ENCODE data around the gene DVL1.
A peak's percentile ranks its signal among the peaks of the same experiment; 100 is the strongest.

Gene DVL1

GRCh38 chr1:1355416-1355815 is 6.2 kb upstream of the DVL1 start:
- DNase-seq, result no peak

- no peak for DNase-seq
These were observed 5.3 kb upstream of the DVL1 start for GRCh38 chr1:1354271-1355247.

GRCh38 chr1:1353389-1354151 is 4.4 kb upstream of the DVL1 start:
- no peak for DNase-seq

- DNase-seq, result no peak
These were observed 3.7 kb upstream of the DVL1 start for GRCh38 chr1:1352786-1353388.

GRCh38 chr1:1351511-1352427 is 2.6 kb upstream of the DVL1 start:
- no peak for DNase-seq

GRCh38 chr1:1348420-1349255 is 580 bp downstream of the DVL1 start:
- DNase-seq, result no peak

- DNase-seq, result no peak
These were observed 1.4 kb downstream of the DVL1 start for GRCh38 chr1:1347663-1348419.

- no peak for DNase-seq
These were observed 2.1 kb downstream of the DVL1 start for GRCh38 chr1:1347026-1347595.

GRCh38 chr1:1346501-1346890 is 2.7 kb downstream of the DVL1 start:
- no peak for DNase-seq

- DNase-seq, result no peak
These were observed 3.2 kb downstream of the DVL1 start for GRCh38 chr1:1345860-1346500.

GRCh38 chr1:1345384-1345783 is 3.8 kb downstream of the DVL1 start:
- no peak for DNase-seq

GRCh38 chr1:1344655-1345361 is 4.4 kb downstream of the DVL1 start:
- peak; percentile 72 for DNase-seq

- DNase-seq, result no peak
These were observed 5.3 kb downstream of the DVL1 start for GRCh38 chr1:1343811-1344421.

GRCh38 chr1:1342584-1343115 is 6.6 kb downstream of the DVL1 start:
- DNase-seq, result no peak

- no peak for DNase-seq
These were observed 7.1 kb downstream of the DVL1 start for GRCh38 chr1:1342061-1342562.

- no peak for DNase-seq
These were observed 7.6 kb downstream of the DVL1 start for GRCh38 chr1:1341549-1342021.

- no peak for DNase-seq
These were observed 8.2 kb downstream of the DVL1 start for GRCh38 chr1:1340791-1341548.
